ENCODE measurements around the gene MXRA7. TPM values are rescaled to one million over a fixed set of nuclear protein-coding genes. Genes with fewer than 3 reads are reported as not detected.
A peak's percentile ranks its signal among the peaks of the same experiment; 100 is the strongest.

MXRA7 gene
- total RNA-seq, 1 donor, result 287 TPM

GRCh38 chr17:76738468-76738850, 27.7 kb upstream of the MXRA7 start:
- peak; percentile 29 for DNase-seq (ENCODE audit: low read depth)

DNA sequence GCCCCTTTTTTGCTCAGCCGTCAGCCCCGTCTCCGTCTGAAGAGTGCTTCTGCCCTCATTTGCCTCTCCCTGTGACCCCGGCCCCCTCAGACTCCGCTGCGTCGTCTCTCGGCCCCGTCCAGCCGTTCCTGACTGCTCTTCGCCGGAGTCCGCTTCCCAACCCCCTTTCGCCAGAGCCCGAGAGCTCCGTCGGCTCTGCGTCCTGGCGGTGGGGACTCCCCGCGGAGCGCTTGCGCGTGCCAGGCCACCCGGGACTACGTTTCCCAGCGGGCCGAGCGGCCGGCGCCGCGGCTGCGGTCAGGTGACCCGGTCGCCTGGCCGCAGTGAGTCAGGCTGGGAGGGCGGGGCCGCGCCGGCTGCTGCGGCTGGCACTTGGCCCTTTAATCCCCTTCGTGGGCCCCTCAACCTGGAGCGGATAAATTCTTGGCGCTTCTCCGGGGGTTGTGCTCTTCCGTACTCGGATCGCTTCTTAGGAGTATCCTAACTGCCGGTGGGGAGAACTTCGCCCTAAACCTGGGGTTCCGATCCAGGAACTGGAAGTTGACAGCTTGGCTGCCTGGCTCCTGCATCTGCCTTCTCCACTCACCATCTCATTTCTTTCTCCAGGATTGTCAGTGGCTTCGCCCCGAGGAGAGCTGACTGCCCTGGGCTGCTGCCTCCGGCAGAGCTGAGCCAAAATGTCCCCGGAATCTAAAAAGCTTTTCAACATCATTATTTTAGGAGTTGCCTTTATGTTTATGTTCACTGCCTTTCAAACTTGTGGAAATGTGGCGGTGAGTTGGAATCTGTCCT, 27.1 kb upstream of the MXRA7 start, which contains the start of gene MFSD11:
TSS of gene MFSD11 (plus strand) at position 444 of the 792 bp plus-strand sequence. CDS start at position 678, 234 bp downstream.
- no peak for TF ChIP-seq CTCF (IDR thresholded peaks at IDR 0.05; ENCODE audit: insufficient read depth, low read length)
- peak within 1 kb of the TSS; percentile 95 for H3K4me3 ChIP-seq (ENCODE audit: low read depth, low read length)
- DNase-seq (ENCODE audit: low read depth), result peak; percentile 93

More at GRCh38 chr17:76738468-76738850, 27.7 kb upstream of the MXRA7 start:
- H3K4me3 ChIP-seq (ENCODE audit: low read depth, low read length), result peak overlapping the region; percentile 91
- TF ChIP-seq CTCF (IDR thresholded peaks at IDR 0.05; ENCODE audit: insufficient read depth, low read length), result no peak

DNA sequence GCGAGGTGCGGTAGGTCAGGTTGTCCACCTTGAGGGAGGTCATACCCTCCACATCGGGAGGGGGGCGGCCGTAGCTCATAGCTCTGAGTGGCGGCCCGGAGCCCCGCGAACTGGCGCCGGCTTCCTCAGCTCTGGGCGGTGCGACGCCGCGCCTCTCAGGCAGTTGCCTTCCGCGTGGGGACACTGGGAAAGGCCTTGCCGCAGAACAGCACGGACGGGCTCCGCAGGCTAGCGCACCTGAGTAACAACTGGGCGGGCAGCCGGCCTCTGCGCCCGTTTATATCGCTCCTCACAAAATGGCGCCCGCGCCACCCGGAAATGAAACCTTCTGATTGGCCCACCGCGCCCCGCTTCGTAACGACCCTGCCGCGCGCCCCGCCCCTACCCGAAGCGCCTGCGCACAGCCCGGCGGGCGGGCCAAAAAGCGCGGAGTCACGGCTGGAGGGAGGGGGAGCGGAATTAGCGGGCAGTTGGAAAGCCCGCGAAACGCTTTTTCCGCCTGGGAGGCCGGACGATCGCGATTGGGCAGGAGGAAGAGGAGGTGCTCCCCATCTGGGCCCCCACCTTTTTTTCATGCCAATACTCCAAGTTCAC, 26.4 kb upstream of the MXRA7 start, which contains the start of gene SRSF2:
TSS of gene SRSF2 (minus strand) at position 250 of the 594 bp plus-strand sequence. CDS start at position 79, 171 bp downstream.
- peak; percentile 99 for DNase-seq (ENCODE audit: low read depth)
- peak within 1 kb of the TSS; percentile 95 for H3K4me3 ChIP-seq (ENCODE audit: low read depth, low read length)
- TF ChIP-seq CTCF (IDR thresholded peaks at IDR 0.05; ENCODE audit: insufficient read depth, low read length), result no peak

GRCh38 chr17:76736349-76737081, 25.8 kb upstream of the MXRA7 start:
- DNase-seq (ENCODE audit: low read depth), result peak; percentile 63
- TF ChIP-seq CTCF (IDR thresholded peaks at IDR 0.05; ENCODE audit: insufficient read depth, low read length), result peak; percentile 41
- H3K4me3 ChIP-seq (ENCODE audit: low read depth, low read length), result peak overlapping the region; percentile 95

DNA sequence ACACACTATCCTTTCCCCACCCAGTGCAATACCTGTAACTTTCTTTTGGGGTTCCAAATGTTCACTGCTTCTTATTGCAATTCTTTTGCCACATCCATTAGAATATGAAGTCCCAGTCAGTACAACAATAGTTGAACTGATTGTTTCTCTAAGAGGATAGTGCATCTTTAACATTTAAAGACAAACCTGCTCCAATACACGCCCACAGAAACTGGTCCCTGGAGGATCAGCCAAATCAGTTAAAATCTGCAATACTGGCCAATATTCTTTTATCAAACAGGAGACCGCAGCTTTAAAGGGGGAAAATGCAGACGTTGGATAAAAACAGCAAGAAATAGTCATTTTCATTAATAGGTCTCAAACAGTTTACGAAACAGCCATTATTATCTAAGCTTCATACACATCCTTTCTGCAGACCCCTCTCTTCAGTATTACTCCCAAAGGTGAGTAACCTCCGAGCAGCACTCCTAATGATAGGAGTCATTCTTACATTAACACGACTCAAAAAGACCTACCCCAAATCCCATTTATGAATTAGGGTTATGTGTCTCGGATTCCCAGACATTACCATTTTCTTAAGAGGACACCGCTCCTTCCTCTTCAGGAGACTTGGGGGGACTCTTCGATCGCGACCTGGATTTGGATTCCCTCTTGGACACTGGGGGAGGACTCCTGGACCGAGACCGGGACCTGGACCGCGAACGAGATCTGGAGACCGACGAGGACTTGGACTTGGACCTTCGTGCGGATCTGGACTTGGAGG, 25.0 kb upstream of the MXRA7 start:
- no peak for TF ChIP-seq CTCF (IDR thresholded peaks at IDR 0.05; ENCODE audit: insufficient read depth, low read length)
- H3K4me3 ChIP-seq (ENCODE audit: low read depth, low read length), result peak overlapping the region; percentile 95
- DNase-seq (ENCODE audit: low read depth), result no peak

DNA sequence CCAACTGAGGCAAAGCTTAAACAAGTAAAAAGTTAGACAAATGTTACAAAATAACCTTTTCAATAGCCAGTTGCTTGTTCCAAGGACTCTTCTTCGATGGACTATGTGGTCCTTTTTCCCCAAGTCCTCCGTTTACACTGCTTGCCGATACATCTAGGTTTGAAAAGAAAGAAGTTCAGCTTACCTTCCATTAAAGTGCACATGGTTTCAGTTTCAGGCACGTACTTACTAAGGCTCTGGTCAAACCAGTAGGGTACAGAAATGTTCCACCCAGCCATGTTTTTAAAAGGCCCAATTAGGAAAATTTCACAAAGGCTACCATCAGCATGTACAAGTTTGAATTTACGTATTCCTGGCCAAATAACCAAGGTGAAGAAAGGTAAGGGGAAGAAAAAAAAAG, 24.2 kb upstream of the MXRA7 start:
- H3K4me3 ChIP-seq (ENCODE audit: low read depth, low read length), result peak overlapping the region; percentile 95
- DNase-seq (ENCODE audit: low read depth), result peak; percentile 59
- no peak for TF ChIP-seq CTCF (IDR thresholded peaks at IDR 0.05; ENCODE audit: insufficient read depth, low read length)
